ENCODE data around the gene CEL.

CEL gene

DNA sequence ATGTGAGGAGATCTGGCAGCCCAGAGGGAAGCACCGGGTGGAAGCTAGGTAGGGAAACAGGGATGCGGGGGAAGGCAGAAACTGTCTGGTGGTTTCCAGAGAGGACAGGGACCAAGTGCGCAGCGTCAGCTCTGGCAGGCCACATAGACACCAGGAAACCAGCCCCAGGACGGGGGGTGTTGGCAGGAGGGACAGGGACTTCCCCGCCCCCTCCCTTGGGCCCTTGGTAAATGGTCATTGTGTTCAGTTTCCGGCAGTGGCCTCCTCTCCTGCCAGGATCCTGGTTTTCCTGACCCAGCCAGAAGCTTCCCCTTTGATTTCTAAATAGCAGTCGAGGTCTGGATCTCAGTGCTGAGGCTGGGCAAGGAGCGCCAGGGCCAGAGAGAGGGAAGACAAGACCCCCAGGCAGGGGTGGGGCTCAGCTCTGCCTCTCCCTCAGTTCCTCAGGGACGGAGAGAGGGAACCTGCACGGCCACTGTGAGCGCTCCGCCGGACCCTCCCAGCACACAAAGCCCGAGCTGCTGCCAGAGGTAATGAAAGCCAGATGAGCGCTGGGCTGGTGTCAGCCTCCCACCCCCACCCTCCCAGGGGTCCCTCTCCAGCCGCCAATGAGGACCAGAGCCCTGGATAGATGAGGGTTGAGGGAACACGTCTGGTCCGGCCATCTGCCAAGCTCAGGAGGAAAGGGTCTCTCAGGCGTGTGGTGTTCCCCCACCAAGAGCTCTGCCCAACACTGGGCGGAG lies 57.5 kb downstream of the CEL start:
- no peak for DNase-seq

DNA sequence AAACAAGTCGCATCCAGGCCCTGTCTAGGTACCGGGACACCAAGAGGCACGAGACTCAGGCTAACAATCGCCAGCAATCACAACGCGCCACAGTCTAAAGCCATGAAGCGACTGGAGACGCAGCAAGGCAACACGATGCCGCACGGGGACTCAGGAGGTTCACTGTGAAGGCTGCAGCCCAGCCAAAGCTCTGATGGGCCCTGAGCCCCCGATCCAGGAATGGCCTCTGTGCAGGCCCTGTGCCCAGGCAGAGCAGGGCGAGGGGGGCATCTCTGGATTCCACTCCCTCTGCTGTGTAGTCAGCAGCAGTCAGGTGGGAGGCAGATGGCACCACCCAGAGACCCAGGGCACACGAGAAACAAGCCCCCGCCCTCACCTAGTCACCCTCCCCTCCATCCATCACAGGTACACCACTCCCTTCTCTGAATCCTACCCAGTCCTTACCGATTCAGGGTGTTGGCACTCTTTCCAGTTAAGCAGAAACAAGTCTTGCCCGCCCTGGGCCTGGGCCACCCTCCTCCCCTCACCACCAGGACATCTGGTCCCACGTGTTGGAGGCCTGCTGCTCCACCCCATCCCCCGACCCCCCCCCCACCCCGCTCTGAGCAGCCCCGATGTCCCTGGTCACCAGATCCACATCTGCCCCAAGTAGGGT lies 58.2 kb downstream of the CEL start:
- DNase-seq, result no peak

DNA sequence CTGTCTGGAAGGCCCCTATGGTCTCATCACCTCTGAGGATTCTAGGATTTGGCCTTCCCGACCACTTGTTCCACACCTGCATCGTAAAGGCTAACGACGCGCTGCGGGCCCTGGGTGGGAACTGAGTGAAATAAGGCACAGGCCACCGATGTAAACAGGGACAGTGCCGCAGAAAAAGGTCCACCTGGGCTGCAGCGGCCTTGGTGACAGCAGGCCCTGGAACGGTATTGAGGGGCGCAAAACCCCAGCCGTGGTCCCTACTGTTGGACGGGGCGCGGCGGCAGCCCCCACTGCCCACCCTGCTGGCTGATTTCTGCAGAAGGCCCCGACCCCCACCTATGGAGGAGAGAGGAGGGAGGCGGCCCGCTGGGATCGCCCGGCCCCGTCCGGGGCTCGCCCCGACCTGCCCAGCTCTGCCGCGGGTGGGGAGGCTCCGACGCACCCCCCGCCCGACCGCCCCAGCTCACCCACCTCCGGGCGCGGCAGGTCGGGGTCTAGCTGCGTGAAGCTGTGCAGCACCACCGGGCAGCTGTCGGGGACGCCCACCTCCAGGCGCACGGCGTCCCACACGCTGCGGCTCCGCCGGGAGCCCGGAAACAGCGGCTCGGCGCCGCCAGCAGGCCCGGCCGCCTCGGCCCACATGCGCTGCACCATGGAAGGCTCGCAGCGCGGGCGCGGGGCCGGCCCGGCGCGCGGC lies 58.9 kb downstream of the CEL start:
- no peak for DNase-seq
